ENCODE data around the gene SCMH1.

- TF ChIP-seq RAD21 (IDR thresholded peaks at IDR 0.05; ENCODE audit: low read depth) (no peak), MAX (IDR thresholded peaks at IDR 0.05) (no peak), EP300 (IDR thresholded peaks at IDR 0.05; ENCODE audit: borderline replicate concordance) (no peak), REST (IDR thresholded peaks at IDR 0.05; ENCODE audit: low read depth) (no peak), ZBTB7A (IDR thresholded peaks at IDR 0.05; ENCODE audit: low read depth) (no peak), TCF12 (IDR thresholded peaks at IDR 0.05; ENCODE audit: low read depth) (no peak), TAF1 (IDR thresholded peaks at IDR 0.05; ENCODE audit: low read depth) (no peak), NFIC (IDR thresholded peaks at IDR 0.05) (no peak), TEAD4 (IDR thresholded peaks at IDR 0.05) (no peak), FOXM1 (IDR thresholded peaks at IDR 0.05; ENCODE audit: borderline replicate concordance, low read depth) (no peak), CREB1 (IDR thresholded peaks at IDR 0.05; ENCODE audit: low read depth) (no peak)
Observed at GRCh38 chr1:41285818-41286217, 43.7 kb upstream of the SCMH1 start.
